IMR-90 (cell line): ENCODE data around the gene PSEN1. TPM values are rescaled to one million over a fixed set of nuclear protein-coding genes. Genes with fewer than 3 reads are reported as not detected.

Experiments used
- ATAC-seq: fragments of 200-7000 bp; cut with Tn5 transposase; 2 replicates; pipeline ENCODE4 v1.9.1; 2020; ENCODE audit warnings: low read depth, mild to moderate bottlenecking, moderate library complexity
- BruUV-seq: library from RNA; stranded (reverse); fragments of 400-500 nt; replicated peaks from 2 replicates; lab custom pipeline; 2021; lab: Mats Ljungman, UMichigan
- CTCF ChIA-PET: fragments of 300-600 bp; formaldehyde crosslinking; extraction: SDS; loops from one replicate; lab custom pipeline; 2021; ENCODE audit warnings: antibody characterized with exemption; lab: Yijun Ruan, JAX
- POLR2A ChIA-PET: fragments of 300-600 bp; sonication (Branson Sonifier 250); formaldehyde crosslinking; loops from one replicate; lab custom pipeline; 2022; ENCODE audit warnings: antibody characterized with exemption; ENCODE audit not compliant: unreplicated experiment; lab: Charles Lee
- DNase-seq: peaks from one replicate; pipeline ENCODE4 v3.0.0; 2013
- H2AFZ ChIP-seq: replicated peaks from 2 replicates; pipeline ENCODE3; 2013; ENCODE audit warnings: low read length, mild to moderate bottlenecking; ENCODE audit not compliant: poor library complexity
- H2AK5ac ChIP-seq: 2 replicates; pipeline ENCODE4 v1.6.1; 2013; ENCODE audit warnings: low read depth, low read length, inconsistent platforms
- H2AK9ac ChIP-seq: replicated peaks from 2 replicates; pipeline ENCODE3; 2013; ENCODE audit warnings: mild to moderate bottlenecking, low read depth, low read length, moderate library complexity; ENCODE audit not compliant: poor library complexity
- H2BK120ac ChIP-seq: 2 replicates; pipeline ENCODE4 v1.6.1; 2013; ENCODE audit warnings: low read depth, low read length, inconsistent platforms
- H2BK15ac ChIP-seq: 3 replicates; pipeline ENCODE4 v1.6.1; 2013; ENCODE audit warnings: low read depth, low read length, inconsistent platforms
- H2BK20ac ChIP-seq: 2 replicates; pipeline ENCODE4 v1.6.1; 2013; ENCODE audit warnings: low read depth, mild to moderate bottlenecking, inconsistent platforms, low read length, moderate library complexity
- H2BK5ac ChIP-seq: 2 replicates; pipeline ENCODE4 v1.6.1; 2013; ENCODE audit warnings: mild to moderate bottlenecking, low read depth, low read length, inconsistent platforms; ENCODE audit not compliant: poor library complexity, severe bottlenecking
- H3K14ac ChIP-seq: replicated peaks from 2 replicates; pipeline ENCODE4 v1.6.1; 2013; ENCODE audit warnings: low read depth, low read length, inconsistent platforms
- H3K18ac ChIP-seq: 2 replicates; pipeline ENCODE4 v1.6.1; 2013; ENCODE audit warnings: low read depth, low read length, control low read depth
- H3K23ac ChIP-seq: 2 replicates; pipeline ENCODE4 v1.6.1; 2013; ENCODE audit warnings: low read depth, low read length, inconsistent platforms
- H3K27ac ChIP-seq: 2 replicates; pipeline ENCODE4 v1.5.1; 2013; ENCODE audit warnings: mild to moderate bottlenecking, control low read depth, low read length; ENCODE audit not compliant: insufficient read depth
- H3K27me3 ChIP-seq: 2 replicates; pipeline ENCODE4 v1.6.1; 2013; ENCODE audit warnings: low read length; ENCODE audit not compliant: control insufficient read depth, insufficient read depth
- H3K36me3 ChIP-seq: 2 replicates; pipeline ENCODE4 v1.6.1; 2013; ENCODE audit warnings: low read length, mixed read lengths; ENCODE audit not compliant: control insufficient read depth, insufficient read depth
- H3K4ac ChIP-seq: 2 replicates; pipeline ENCODE4 v1.6.1; 2013; ENCODE audit warnings: low read depth, low read length, inconsistent platforms
- H3K4me1 ChIP-seq: 2 replicates; pipeline ENCODE4 v1.6.1; 2013; ENCODE audit warnings: low read length, mixed read lengths; ENCODE audit not compliant: control insufficient read depth, insufficient read depth
- H3K4me2 ChIP-seq: 2 replicates; pipeline ENCODE4 v1.6.1; 2013; ENCODE audit warnings: low read depth, mild to moderate bottlenecking, control low read depth, low read length, moderate library complexity
- H3K4me3 ChIP-seq: 2 replicates; pipeline ENCODE4 v1.5.1; 2013; ENCODE audit warnings: low read depth, mild to moderate bottlenecking, control low read depth, low read length, moderate library complexity; ENCODE audit not compliant: insufficient read depth
- H3K56ac ChIP-seq: 2 replicates; pipeline ENCODE4 v1.6.1; 2013; ENCODE audit warnings: low read length, inconsistent platforms; ENCODE audit not compliant: insufficient read depth; ENCODE audit errors: extremely low read depth
- H3K79me1 ChIP-seq, 2 experiments: 2 replicates each; pipeline ENCODE4 v1.6.1; 2013; ENCODE audit warnings: low read length in 2 of 2, inconsistent platforms in 1 of 2, low read depth in 1 of 2
- H3K9ac ChIP-seq: 2 replicates; pipeline ENCODE4 v1.6.1; 2013; ENCODE audit warnings: low read depth, low read length, control low read depth
- H3K9me1 ChIP-seq: 2 replicates; pipeline ENCODE4 v1.6.1; 2013; ENCODE audit warnings: low read length, inconsistent platforms; ENCODE audit not compliant: insufficient read depth
- H3K9me3 ChIP-seq: 2 replicates; pipeline ENCODE4 v1.6.1; 2013; ENCODE audit warnings: low read length; ENCODE audit not compliant: control insufficient read depth, insufficient read depth
- H4K20me1 ChIP-seq: 2 replicates; pipeline ENCODE4 v1.6.1; 2013; ENCODE audit warnings: low read length, inconsistent platforms; ENCODE audit not compliant: insufficient read depth
- H4K5ac ChIP-seq: 2 replicates; pipeline ENCODE4 v1.6.1; 2013; ENCODE audit warnings: mild to moderate bottlenecking, low read depth, low read length, control low read depth
- H4K8ac ChIP-seq, 2 experiments: 2 replicates each; pipeline ENCODE4 v1.6.1; 2013; ENCODE audit warnings: low read depth in 2 of 2, low read length in 2 of 2, control low read depth in 1 of 2, inconsistent platforms in 1 of 2
- H4K91ac ChIP-seq: 2 replicates; pipeline ENCODE4 v1.6.1; 2013; ENCODE audit warnings: low read depth, low read length, inconsistent platforms; ENCODE audit not compliant: insufficient read depth
- BHLHE40 ChIP-seq: fragments of 150-350 bp; IDR thresholded peaks from 2 replicates; pipeline ENCODE4 v1.6.1; 2016; ENCODE audit warnings: mild to moderate bottlenecking, low read depth, low read length
- CEBPB ChIP-seq: IDR thresholded peaks from 2 replicates; pipeline ENCODE4 v1.6.1; 2012; ENCODE audit warnings: low read depth, low read length, improper control_type of control experiment
- CHD1 ChIP-seq: IDR thresholded peaks from 2 replicates; pipeline ENCODE4 v1.6.1; 2012; ENCODE audit warnings: low read depth, low read length, improper control_type of control experiment
- CTCF ChIP-seq: conservative IDR thresholded peaks from 2 replicates; pipeline ENCODE4 v1.5.1; 2012; ENCODE audit warnings: mild to moderate bottlenecking, low read depth, low read length, improper control_type of control experiment
- FOS ChIP-seq: fragments of 150-350 bp; IDR thresholded peaks from 2 replicates; pipeline ENCODE4 v1.6.1; 2016; ENCODE audit warnings: low read depth, low read length
- NFE2L2 ChIP-seq: fragments of 150-350 bp; IDR thresholded peaks from 2 replicates; pipeline ENCODE4 v1.6.1; 2016; ENCODE audit warnings: low read depth, mild to moderate bottlenecking, low read length
- POLR2A ChIP-seq: IDR thresholded peaks from 2 replicates; pipeline ENCODE4 v1.6.1; 2012; ENCODE audit warnings: mild to moderate bottlenecking, low read depth, low read length
- RAD21 ChIP-seq: IDR thresholded peaks from 2 replicates; pipeline ENCODE4 v1.6.1; 2012; ENCODE audit warnings: low read length, improper control_type of control experiment
- WGBS, 2 experiments: methylation state at CpG; one replicate each; pipeline versions ENCODE4 v1.1.5 to v1.1.7; 2013; ENCODE audit warnings: missing lambda C conversion rate in 2 of 2; ENCODE audit not compliant: insufficient read length in 1 of 2; ENCODE audit errors: extremely low coverage in 2 of 2; 5-methylcytosine and 5-hydroxymethylcytosine counted together
- dilution Hi-C: fragments of 300-500 bp; cut with HindIII; formaldehyde crosslinking; loops from one replicate; pipeline ENCODE4 v1.14.3; 2018; ENCODE audit warnings: low sequenced_read_pairs; ENCODE audit not compliant: unreplicated experiment
- in situ Hi-C: fragments of 300-500 bp; cut with MboI; formaldehyde crosslinking; loops from 3 replicates; pipeline ENCODE4 v1.14.3; 2019; ENCODE audit warnings: low sequenced_read_pairs, inconsistent platforms, mixed read lengths
- intact Hi-C: fragments of 100-400 bp; cut with micrococcal nuclease; formaldehyde crosslinking; loops from 2 replicates; pipeline ENCODE4 v1.10.0; 2022
- polyA plus RNA-seq, 3 experiments: library from polyadenylated mRNA; depleted of rRNA; stranded (reverse); fragments of >200 nt; gene quantifications; 2 replicates each; pipeline ENCODE4 v1.2.3, GENCODE V29; 2012; ENCODE audit warnings: low replicate concordance in 1 of 3
- total RNA-seq: library from RNA; depleted of rRNA; stranded (reverse); fragments of >200 nt; gene quantifications from 2 replicates; pipeline ENCODE4 v1.2.3, GENCODE V29; 2012

PSEN1 gene
- total and polyA plus RNA-seq, 2 of the 4 experiments (the other 2 are of a cell fraction): 14.8 to 62.7 TPM

- no peak overlapping the region for H3K9ac ChIP-seq
Measured at GRCh38 chr14:73249564-73250316, 113.4 kb downstream of the PSEN1 start.

More at GRCh38 chr14:73249564-73250316, 113.4 kb downstream of the PSEN1 start:
- Histone ChIP-seq H3K4ac (no peak overlapping the region), H2AFZ (no peak overlapping the region), H3K18ac (no peak overlapping the region), H3K23ac (no peak overlapping the region), H2BK5ac (no peak overlapping the region), H2BK15ac (no peak overlapping the region), H4K91ac (no peak overlapping the region), H3K27me3 (peaks cover 2% of the 10 kb centered on the region; the same call in 1 of the 2 replicates), H3K4me1 (no peaks in the 10 kb centered on the region), H3K27ac (no peak overlapping the region), H3K79me1 (peaks cover 0 to 6% of the 10 kb centered on the region in 2 experiments; a peak in 2 of 4 replicates), H3K36me3 (no peaks in the 10 kb centered on the region), H2AK5ac (no peak overlapping the region), H3K4me3 (no peak overlapping the region), H4K5ac (no peak overlapping the region), H3K4me2 (no peak overlapping the region), H4K20me1 (no peaks in the 10 kb centered on the region; the same call in 1 of the 2 replicates), H2BK20ac (no peak overlapping the region), H4K8ac (no peak overlapping the region), H3K9me3 (no peaks in the 10 kb centered on the region), H3K56ac (no peak overlapping the region), H2BK120ac (no peak overlapping the region), H3K14ac (no peak overlapping the region), H2AK9ac (no peak overlapping the region), H3K9me1 (peaks cover 6% of the 10 kb centered on the region; the same call in 1 of the 2 replicates)
- dilution Hi-C loops: no loop called here
- intact Hi-C loops: no loop called here
- CTCF ChIA-PET: no interaction called here
- BruUV-seq: no TSS peak
- POLR2A ChIA-PET: no interaction called here
- TF ChIP-seq FOS (no peak), NFE2L2 (no peak), RAD21 (no peak), CHD1 (no peak), CTCF (no peak), CEBPB (no peak), POLR2A (no peak), BHLHE40 (no peak)
- DNase-seq (no peak), ATAC-seq (no peak)
- in situ Hi-C loops: no loop called here
- WGBS, 2 experiments: 90% methylated on average over 3 of the region's 13 CpGs; no CpG with 5 or more reads in 1 of the 2 experiments
